ENCODE data around the gene PSENEN.
A peak's percentile ranks its signal among the peaks of the same experiment; 100 is the strongest.

The PSENEN gene, protein sequence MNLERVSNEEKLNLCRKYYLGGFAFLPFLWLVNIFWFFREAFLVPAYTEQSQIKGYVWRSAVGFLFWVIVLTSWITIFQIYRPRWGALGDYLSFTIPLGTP

DNA sequence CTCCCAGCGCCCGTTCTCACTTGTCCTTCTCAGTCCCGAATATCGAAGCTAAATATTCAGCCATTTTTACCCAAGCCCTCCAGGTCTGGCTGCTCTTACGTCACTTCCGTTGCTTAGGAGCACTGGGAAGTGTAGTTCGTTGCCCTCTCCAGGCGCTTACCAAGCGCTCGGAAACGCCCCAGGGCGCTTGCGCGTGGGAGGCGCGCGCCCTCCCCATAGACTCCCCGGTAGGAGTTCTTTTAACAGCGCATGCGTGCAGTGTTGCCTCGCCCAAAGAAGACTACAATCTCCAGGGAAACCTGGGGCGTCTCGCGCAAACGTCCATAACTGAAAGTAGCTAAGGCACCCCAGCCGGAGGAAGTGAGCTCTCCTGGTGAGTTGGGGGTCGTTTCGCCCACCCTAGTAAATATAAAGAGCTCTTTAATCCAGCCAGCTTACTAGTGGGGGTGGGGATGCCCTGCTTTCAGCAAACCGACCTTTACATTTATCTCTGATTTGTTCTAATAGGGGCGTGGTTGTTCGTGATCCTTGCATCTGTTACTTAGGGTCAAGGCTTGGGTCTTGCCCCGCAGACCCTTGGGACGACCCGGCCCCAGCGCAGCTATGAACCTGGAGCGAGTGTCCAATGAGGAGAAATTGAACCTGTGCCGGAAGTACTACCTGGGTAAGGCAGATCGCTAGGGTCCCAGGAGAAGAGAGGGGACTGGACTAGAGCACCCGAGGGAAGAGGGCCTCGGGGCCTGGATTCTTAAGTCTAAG, at the start of gene PSENEN, which contains the start of gene U2AF1L4:
TSS of gene PSENEN (plus strand) at position 324 of the 759 bp plus-strand sequence. CDS start at position 604, 280 bp downstream.
TSS of gene U2AF1L4 (minus strand) at position 91 of the 759 bp plus-strand sequence. CDS start at position 64, 27 bp downstream.
- DNase-seq (ENCODE audit: low read depth) = peak; percentile 96

DNA sequence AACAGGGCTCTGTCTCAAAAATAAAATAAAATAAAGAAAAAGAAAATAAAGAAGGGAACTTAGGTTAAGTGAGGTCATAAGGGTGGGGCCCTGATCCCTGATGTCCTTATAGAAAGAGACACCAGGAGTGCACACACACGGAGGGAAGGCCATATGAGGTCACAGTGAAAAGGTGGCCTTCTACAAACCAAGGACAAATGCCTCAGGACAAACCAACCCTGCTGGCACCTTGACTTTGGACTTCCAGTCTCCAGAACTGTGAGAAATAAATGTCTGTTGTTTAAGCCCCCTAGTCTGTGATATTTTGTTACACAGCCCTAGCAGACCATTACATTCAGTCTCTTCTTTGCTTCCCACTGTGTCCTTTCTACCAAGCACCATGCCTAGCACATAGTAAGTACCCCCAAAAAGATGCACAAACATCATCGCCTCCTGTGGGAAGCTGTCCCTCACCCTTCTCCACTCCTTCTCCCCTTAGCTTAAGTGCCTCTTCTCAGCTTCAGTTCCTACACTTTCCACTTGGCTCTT, 49.5 kb upstream of the PSENEN start:
- DNase-seq (ENCODE audit: low read depth) = no peak

DNA sequence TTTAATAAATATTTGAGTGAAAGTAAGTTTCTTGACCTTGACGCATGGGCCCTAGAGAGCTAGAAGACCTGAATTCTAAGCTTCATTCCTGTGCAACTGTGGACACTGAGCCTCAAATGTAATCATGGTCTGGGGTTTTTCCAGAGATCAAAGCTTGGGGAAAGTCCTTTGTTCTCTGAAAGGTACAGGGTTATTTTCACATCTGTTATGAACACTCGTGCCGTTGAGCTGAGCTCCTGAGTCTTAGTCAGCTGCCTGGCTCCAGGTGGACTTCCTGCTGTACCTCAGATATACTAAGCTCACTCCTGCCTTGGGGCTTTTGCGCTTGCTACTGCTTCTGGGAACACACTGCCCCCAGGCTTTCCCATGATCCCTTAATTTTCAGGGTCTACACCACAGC, 48.6 kb upstream of the PSENEN start:
- DNase-seq (ENCODE audit: low read depth) = no peak

DNA sequence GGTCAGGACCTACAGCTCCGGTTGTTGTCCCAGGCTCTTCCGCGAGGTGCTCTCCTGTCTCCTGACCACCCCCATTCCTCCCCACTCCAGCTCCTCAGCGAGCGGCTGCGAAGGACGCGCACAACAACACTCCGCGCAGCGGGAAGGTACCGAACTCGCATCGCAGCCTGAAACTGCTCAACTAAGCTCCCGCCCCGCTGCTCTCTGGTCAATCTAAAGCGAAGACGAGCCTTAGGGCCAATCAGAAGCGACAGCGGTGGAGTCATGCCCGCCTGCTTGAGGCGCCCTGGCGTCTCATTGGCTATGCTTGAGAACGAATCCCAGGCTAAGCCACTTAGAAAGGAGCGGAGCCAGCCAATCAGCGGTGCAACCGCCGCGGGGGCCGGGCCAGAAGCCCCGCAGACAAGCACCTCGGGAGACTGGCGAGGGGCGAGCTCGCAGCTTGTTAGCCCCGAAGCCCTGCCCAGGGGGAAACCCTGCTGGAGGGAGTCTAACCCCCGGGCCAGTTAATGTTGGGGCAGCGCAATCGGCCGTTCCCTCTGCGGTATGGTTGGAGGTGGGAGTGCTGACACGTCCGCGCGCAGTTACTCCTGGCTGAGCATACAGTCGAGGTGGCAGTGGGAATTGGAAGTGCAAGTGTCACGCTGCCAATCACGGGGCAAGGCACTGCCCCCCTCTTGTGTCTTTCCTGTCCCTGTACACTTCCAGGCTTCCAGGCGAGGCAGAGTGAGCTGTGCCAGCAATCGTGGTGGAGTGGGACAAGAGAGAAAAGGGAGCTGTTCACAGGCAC, 43.0 kb upstream of the PSENEN start:
- DNase-seq (ENCODE audit: low read depth) = peak; percentile 86

DNA sequence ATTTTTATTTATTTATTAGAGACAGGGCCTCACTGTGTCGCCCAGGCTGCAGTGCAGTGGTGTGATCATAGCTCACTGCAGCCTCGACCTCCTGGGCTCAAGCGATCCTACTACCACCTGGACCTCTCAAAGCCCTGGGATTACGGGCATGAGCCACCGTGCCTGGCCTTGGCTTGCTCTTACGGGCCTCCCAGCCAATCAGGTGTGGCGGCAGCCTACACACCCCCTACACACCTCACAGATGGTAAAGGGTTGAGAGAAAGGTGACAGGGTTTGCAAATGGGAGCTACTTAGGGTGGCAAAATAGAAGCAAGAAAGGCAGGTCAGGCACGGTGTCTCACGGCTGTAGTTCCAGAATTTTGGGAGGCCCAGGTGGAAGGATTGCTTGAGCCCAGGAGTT, 42.1 kb upstream of the PSENEN start:
- no peak for DNase-seq (ENCODE audit: low read depth)

DNA sequence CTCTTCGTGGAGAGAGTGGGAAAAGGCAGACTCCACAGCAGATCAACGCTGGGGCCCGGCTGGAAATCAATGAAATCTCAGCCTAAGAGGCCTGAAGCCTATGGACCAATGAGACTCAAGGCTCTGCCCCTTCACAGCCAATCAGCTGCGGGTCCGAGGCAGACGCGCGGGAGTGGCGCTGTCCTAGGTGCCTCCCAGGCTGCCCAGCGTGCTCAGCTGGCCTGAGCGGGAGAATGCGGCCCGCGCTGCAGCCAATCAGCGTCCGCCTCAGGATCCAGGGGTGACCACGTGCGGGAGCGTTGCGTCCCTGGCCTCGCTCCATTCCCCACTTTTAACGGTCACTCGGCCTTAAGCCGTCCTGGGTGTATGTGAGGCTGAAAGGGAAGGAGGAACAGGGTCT, 41.2 kb upstream of the PSENEN start, which contains the start of gene ZBTB32:
TSS of gene ZBTB32 (plus strand) at position 341 of the 400 bp plus-strand sequence. CDS start 10,069 bp downstream, outside the sequence.
- no peak for DNase-seq (ENCODE audit: low read depth)

DNA sequence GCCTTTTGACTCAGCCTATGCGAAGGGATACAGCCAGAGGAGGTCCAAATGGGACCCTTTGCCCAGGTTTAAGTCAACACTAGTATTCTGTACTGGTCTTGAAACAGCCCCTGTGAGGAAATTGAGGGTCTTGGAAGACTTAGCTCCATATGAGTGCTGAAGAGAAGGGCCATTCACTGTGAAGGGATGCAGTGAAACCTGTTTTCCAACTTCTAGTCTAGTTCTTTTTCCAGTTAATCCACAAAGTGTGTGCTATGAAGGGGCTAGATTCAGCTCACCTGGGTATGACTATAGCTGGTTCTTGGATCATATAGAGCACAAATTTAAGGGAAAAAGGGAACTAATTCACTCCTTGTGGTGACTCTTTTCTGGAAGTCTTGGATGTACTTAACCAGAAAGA, 37.1 kb upstream of the PSENEN start:
- no peak for DNase-seq (ENCODE audit: low read depth)

DNA sequence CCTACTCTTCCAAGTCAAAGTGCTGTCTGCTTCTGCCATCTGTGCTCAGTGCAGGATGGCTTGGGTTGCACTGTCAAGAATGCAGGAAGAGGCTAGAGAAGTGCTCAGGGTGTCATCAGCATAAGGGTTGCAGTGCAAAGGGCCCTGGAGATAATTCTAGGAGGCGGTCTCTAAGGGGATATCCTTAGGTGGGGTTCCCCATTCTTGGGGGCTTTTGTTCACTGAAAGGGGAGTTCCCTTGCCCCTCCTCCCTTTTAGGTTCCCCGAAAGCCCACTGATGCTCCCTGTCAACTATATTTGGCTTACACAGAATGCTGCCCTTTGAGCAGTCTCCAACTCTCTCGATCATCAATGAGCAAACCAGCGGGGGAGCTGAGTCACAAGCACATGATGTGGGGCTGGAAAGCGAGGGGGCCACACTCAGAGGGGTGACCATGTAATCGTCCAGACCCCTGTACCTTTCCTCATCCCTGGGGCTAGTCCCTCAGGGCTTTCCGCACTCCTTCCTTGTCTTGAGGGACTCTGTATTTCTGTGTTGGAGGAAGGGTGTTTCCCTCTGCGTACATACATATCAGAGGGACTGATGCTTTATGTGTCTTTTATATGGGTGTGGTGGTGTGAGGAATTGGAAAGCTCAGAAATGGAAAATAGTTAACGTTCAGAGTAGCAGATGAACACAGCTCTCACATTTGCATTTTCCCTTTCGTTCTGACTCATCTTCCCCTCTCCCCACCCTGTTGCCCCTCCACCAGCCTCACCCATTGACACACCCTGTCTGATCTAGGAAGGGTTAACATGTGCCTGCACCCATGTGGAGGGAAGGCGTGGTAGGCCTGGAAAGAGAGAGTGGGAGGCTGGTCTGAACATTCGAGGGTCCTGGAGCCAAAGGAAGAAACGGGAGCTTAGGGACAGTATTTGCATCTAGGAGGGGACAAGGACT, 34.4 kb upstream of the PSENEN start:
- no peak for DNase-seq (ENCODE audit: low read depth)

DNA sequence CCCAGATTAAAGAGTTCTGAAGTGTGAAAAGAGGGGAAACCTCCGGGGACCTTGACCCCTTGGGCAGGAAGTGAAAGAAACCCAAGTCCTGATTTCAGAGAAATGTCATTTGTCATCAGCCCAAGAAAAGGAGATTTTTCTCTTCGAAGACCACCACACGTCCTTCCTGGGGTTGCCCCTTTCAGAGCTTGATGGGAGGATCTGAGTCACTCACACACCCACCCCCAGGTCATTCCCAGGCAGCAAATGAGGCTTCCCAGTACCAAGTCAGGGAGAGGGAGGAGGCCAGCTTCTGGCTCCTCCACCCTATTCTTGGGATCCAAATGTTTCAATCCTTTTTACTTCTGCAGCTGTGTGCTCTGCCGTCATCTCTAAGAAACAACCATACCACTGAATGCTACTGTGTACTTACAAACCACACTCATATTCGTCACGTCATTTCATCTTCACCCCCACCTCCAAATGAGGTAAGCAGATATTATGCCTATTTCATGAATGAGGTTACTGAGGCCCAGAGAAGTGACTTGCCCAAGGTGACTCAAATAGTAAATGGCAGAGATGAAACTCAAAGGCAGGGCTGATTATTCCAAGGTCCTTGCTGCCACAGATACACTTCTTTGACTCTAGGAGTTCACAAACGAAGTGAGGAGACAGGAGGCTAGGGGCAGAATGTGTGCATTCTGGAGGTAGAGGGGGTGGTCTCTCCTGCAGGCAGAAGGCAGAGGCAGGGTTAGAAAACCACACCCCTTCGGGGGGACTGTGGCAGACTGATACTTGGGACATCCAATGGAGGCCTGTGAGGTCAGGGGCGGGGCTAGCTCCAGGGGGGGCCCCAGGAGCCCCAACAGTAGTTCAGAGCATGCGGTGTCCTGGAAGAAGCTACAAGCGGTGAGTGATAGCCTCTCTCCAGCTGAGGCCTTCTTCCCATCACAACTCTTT, 32.6 kb upstream of the PSENEN start:
- DNase-seq (ENCODE audit: low read depth) = no peak

DNA sequence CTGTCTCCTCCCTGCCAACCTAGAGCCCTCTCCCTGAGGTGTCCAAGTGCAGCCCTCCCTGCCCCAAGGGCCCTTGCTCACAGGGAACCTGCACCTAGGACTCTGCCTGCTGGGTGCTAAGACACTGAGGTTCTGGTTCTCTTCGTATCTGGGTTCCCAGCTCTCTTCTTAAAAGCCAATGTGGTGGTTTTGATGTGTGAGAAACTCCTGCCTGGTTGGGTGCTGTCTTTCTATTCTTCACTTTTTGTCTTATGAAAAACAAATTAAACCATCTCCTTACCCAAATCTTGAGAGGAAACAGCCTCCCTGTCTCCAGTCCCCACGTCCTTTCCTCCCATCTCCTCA, 32.0 kb upstream of the PSENEN start:
- DNase-seq (ENCODE audit: low read depth) = no peak

DNA sequence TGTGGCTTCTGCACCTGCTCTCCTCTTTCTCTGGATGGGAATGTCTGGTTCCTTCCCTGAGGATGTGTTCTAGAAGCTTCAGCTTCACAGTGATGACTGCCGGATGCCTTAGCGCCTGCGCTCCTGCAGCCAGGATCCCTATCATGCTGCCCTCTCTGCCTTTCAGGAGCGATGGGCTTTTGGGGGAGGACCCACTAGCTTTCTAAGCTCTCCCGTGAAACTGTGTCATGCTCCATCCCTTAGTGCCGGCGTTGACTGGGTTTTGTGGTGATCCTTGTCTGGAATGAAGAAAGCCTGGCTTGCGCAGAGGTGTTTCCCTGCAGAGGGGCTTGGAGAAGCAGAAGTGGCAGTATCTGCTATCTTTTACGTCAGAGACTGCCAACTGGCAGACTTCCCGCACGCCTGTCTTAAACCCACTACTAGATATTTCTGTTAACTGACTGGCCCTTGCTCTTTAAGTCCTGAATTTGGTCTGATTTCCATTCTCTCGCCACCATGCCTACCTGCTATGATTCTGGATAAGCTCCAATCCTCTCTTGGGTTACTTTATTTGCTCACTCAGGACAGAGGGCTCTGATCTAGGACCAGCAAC, 31.5 kb upstream of the PSENEN start:
- no peak for DNase-seq (ENCODE audit: low read depth)

DNA sequence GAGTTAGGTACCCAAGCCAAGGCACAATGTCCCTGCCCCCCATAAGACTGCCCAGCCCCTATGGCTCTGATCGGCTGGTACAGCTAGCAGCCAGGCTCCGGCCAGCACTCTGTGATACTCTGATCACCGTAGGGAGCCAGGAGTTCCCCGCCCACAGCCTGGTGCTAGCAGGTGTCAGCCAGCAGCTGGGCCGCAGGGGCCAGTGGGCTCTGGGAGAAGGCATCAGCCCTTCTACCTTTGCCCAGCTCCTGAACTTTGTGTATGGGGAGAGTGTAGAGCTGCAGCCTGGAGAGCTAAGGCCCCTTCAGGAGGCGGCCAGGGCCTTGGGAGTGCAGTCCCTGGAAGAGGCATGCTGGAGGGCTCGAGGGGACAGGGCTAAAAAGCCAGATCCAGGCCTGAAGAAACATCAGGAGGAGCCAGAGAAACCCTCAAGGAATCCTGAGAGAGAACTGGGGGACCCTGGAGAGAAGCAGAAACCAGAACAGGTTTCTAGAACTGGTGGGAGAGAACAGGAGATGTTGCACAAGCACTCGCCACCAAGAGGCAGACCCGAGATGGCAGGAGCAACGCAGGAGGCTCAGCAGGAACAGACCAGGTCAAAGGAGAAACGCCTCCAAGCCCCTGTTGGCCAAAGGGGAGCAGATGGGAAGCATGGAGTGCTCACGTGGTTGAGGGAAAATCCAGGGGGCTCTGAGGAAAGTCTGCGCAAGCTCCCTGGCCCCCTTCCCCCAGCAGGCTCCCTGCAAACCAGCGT, 30.7 kb upstream of the PSENEN start:
- DNase-seq (ENCODE audit: low read depth) = no peak

DNA sequence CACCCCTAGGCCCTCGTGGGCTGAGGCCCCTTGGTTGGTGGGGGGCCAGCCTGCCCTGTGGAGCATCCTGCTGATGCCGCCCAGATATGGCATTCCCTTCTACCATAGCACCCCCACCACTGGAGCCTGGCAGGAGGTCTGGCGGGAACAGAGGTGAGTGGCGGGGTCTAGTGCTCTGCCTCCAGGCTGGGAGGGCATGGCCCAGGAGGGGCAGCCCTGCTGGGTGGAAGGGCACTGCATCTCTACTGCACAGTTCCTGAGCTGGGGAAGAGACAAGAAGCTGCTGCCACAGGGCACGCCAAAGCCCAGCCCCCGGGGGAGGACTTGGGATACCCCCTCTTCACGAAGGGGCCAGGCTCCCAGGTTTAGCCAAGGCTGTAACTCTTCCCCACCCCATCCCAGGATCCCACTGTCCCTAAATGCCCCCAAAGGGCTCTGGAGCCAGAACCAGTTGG, 30.1 kb upstream of the PSENEN start:
- DNase-seq (ENCODE audit: low read depth) = no peak

DNA sequence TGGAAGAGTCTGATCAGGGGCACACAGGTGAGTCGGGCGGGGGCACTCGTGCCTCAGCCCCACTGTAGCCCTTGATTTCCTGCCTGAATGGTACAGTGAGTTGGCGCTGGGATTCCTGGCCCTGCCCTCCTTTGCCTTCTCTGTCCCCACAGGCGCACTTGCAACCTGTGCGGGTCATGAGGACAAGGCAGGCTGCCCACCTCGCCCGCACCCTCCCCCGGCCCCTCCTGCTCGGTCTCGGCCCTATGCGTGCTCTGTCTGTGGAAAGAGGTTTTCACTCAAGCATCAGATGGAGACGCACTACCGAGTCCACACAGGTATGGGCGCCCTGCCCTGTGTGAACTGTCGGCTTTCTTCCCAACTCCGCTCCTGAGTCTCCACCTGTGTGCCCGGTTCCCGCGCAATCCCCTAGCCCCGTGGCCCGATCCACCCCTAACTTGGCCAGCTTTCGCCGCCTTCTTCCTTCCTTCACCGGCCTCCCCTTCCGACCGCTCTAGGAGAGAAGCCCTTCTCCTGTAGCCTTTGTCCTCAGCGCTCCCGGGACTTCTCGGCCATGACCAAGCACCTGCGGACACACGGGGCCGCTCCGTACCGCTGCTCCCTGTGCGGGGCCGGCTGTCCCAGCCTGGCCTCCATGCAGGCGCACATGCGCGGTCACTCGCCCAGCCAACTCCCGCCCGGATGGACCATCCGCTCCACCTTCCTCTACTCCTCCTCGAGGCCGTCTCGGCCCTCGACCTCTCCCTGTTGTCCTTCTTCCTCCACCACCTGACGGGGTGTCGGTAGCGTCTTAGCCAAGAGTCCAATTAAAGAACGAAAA, 29.3 kb upstream of the PSENEN start:
- no peak for DNase-seq (ENCODE audit: low read depth)

DNA sequence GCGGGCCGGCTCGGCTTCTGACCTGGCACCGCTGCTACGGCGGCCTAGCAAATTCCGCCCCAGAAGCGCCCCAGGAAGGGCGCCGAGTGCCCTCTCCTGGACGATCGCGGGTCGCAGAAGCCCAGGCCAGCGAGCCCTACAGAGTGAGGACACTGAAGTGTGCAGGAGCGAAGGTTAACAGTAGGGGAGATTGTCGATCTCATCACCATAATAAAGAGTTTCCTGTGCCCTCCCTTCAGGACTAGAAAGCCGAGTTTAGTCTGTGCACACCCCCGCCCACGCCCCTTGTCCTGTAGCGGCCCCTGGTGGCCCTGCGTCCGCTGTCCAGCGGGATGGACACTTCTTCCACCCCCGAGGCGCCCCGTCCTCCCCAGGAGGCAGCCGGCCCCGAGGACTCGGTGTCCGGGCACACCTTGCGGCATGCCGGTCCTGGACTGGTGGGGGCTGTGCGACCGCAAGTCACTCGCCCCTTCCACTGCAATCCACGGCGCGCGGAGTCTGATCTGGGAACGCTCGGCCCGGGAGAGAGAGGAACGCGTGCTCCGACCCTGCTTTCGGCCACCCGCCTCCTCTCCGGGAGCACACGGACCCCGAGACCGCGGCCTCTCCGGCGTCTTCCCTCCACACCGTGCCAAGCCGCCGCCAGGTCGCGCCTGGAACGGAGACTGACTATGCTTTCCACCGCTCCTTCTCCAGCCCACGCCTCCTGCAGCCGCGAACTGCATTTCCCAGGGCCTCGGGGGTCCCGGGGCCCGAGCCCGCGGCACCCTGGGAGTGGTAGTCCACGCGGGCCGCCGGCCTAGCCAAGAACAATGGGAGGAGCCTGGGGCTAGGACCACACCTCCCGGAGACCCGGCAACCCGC, 28.4 kb upstream of the PSENEN start:
- peak; percentile 96 for DNase-seq (ENCODE audit: low read depth)

DNA sequence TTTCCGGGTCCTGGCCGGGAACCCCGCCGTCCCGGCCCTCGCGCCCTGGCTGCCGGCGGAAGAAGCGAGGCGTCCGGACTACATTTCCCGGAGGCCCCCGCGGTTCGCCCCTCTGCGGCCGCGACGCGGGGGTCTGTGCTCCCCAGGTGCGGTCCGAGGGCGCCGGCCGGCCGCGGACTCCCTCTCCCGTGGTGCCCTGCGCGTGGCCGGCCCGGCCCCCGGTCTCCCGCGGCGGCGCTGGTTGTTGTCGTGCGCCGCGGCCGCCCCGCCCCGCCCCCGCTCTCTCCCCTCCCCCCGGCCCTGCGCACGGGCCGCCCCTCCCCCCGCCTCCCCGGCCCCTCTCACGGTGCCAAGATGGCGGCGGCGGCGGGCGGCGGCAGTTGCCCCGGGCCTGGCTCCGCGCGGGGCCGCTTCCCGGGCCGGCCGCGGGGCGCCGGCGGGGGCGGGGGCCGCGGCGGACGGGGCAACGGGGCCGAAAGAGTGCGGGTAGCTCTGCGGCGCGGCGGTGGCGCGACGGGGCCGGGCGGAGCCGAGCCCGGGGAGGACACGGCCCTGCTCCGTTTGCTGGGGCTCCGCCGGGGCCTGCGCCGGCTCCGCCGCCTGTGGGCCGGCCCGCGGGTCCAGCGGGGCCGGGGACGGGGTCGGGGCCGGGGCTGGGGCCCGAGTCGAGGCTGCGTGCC, 27.6 kb upstream of the PSENEN start, which contains the start of gene KMT2B:
TSS of gene KMT2B (plus strand) at position 339 of the 680 bp plus-strand sequence. CDS start at position 355, 16 bp downstream.
- no peak for DNase-seq (ENCODE audit: low read depth)

Measured in activated T-helper 1 cell treated with Interleukin-2 at 50 U/mL for 16 hours (primary cell).